Lung (tissue), 16 donors: ENCODE data around the gene COPRS. TPM values are rescaled to one million over a fixed set of nuclear protein-coding genes. Genes with fewer than 3 reads are reported as not detected.
A peak's percentile ranks its signal among the peaks of the same experiment; 100 is the strongest.

ENCODE experiments used
- ATAC-seq: fragments of 200-7000 bp; cut with Tn5 transposase; one replicate; pipeline ENCODE4 v1.9.1; 2020; ENCODE audit warnings: moderate number of reproducible peaks; ENCODE audit not compliant: insufficient read depth, low FRiP score
- DNase-seq, 3 donors: peaks; one replicate each; pipeline ENCODE4 v3.0.0-alpha.2; 2013 to 2017
- H3K27ac ChIP-seq, 2 donors: one replicate each; pipeline ENCODE4 v1.5.1; 2013; ENCODE audit warnings: mild to moderate bottlenecking in 2 of 2, moderate library complexity in 2 of 2, control low read depth in 1 of 2, inconsistent platforms in 1 of 2, low read depth in 1 of 2, low read length in 1 of 2
- H3K27me3 ChIP-seq, 3 donors: one replicate each; pipeline ENCODE4 v1.5.1; 2013; ENCODE audit warnings: low read length in 2 of 3; ENCODE audit not compliant: control insufficient read depth in 3 of 3, insufficient read depth in 3 of 3
- H3K36me3 ChIP-seq, 4 donors: one replicate each; pipeline ENCODE4 v1.5.1; 2013; ENCODE audit warnings: low read length in 4 of 4, mild to moderate bottlenecking in 1 of 4, moderate library complexity in 1 of 4; ENCODE audit not compliant: control insufficient read depth in 4 of 4, insufficient read depth in 4 of 4
- H3K4me1 ChIP-seq, 5 donors: one replicate each; pipeline ENCODE4 v1.5.1; 2013; ENCODE audit warnings: low read length in 5 of 5, mild to moderate bottlenecking in 2 of 5, moderate library complexity in 1 of 5; ENCODE audit not compliant: control insufficient read depth in 5 of 5, insufficient read depth in 5 of 5
- H3K4me3 ChIP-seq: one replicate; pipeline ENCODE4 v1.5.1; 2013; ENCODE audit warnings: mild to moderate bottlenecking, control low read depth, moderate library complexity
- H3K9ac ChIP-seq, 2 donors: one replicate each; pipeline ENCODE4 v1.5.1; 2013; ENCODE audit warnings: low read length in 2 of 2, control low read depth in 1 of 2; ENCODE audit not compliant: insufficient read depth in 1 of 2
- H3K9me3 ChIP-seq, 4 donors: one replicate each; pipeline ENCODE4 v1.5.1; 2013; ENCODE audit warnings: low read length in 3 of 4, mild to moderate bottlenecking in 1 of 4, moderate library complexity in 1 of 4; ENCODE audit not compliant: control insufficient read depth in 4 of 4, insufficient read depth in 3 of 4
- CTCF ChIP-seq: IDR thresholded peaks from 2 replicates; pipeline ENCODE4 v1.5.1; 2012; ENCODE audit warnings: mild to moderate bottlenecking; ENCODE audit errors: control extremely low read depth, extremely low read depth
- WGBS, 2 donors: extraction: QIAGEN DNeasy Blood & Tissue Kit; methylation state at CpG; one replicate each; pipeline ENCODE4 v1.1.7; 2013; 5-methylcytosine and 5-hydroxymethylcytosine counted together
- long read RNA-seq, 5 donors: transcript quantifications; one replicate each; lab custom pipeline, GENCODE V29; 2026
- polyA plus RNA-seq, 2 donors: library from polyadenylated mRNA; stranded (reverse); fragments of 200-250 nt; gene quantifications; one replicate each; pipeline ENCODE4 v1.2.1, GENCODE V29; 2013
- total RNA-seq, 2 donors: library from RNA; depleted of rRNA in 1 of 2; stranded (reverse); fragments of >200 nt in 1 of 2; gene quantifications; one replicate each; pipeline ENCODE4 v1.2.1, GENCODE V29; 2014 to 2021
- donor health status: control.
- donor health status: control.
- donor health status: Bipolar disorder and iron deficiency.
- donor health status: healthy.
- donor health status: DM: yes; HTN: yes; CAD: no.

The COPRS gene
- 10 to 100 TPM; 21.0 to 46.2 TPM for total RNA-seq
- polyA plus RNA-seq: 10 to 100 TPM; 30.7 to 64.7 TPM
- long read RNA-seq, donor 1, transcript COPRS-201 (4 exons, 968 nt): major isoform, 16 of 28 reads
- long read RNA-seq, donor 1, partial matches to known transcripts: 12 of 28 reads
- long read RNA-seq, donor 1, other reads (novel, unspliced or antisense): 0 of 28 reads
- long read RNA-seq, donor 2, transcript COPRS-201 (4 exons, 968 nt): major isoform, 13 of 22 reads
- long read RNA-seq, donor 2, partial matches to known transcripts: 9 of 22 reads
- long read RNA-seq, donor 2, other reads (novel, unspliced or antisense): 0 of 22 reads
- long read RNA-seq, donor 3, transcript COPRS-201 (4 exons, 968 nt): major isoform, 13 of 24 reads
- long read RNA-seq, donor 3, partial matches to known transcripts: 11 of 24 reads
- long read RNA-seq, donor 3, other reads (novel, unspliced or antisense): 0 of 24 reads
- long read RNA-seq, donor 4, transcript COPRS-201 (4 exons, 968 nt): major isoform, 12 of 19 reads
- long read RNA-seq, donor 4, partial matches to known transcripts: 6 of 19 reads
- long read RNA-seq, donor 4, other reads (novel, unspliced or antisense): 0 of 19 reads
- long read RNA-seq, donor 5, transcript COPRS-201 (4 exons, 968 nt): major isoform, 27 of 40 reads
- long read RNA-seq, donor 5, partial matches to known transcripts: 12 of 40 reads
- long read RNA-seq, donor 5, other reads (novel, unspliced or antisense): 0 of 40 reads

- peak within 1 kb of the TSS; percentile 50 to 73 for H3K9ac ChIP-seq
- TF ChIP-seq CTCF: no peak
- ATAC-seq (peak; percentile 81), DNase-seq (peak; percentile 86 to 93 (median 92))
- WGBS, 2 donors: 1% methylated on average over 78 to 100 of the region's 100 CpGs
- H3K27ac ChIP-seq: peak within 1 kb of the TSS; percentile 85 to 92
- no peaks in the 10 kb centered on the region for H3K9me3 ChIP-seq
- peaks cover 0 to 16% (median 8%) of the 10 kb centered on the region in 5 donors for H3K4me1 ChIP-seq
- peaks cover 4 to 17% (median 6%) of the 10 kb centered on the region in 4 donors for H3K36me3 ChIP-seq
- peak within 1 kb of the TSS; percentile 49 for H3K4me3 ChIP-seq
- no peaks in the 10 kb centered on the region for H3K27me3 ChIP-seq
Observed at GRCh38 chr17:31858642-31859486, at the start of gene COPRS. Gene COPRS (minus strand): TSS chr17:31859244. CDS start chr17:31859199, 45 bp downstream.

GRCh38 chr17:31908386-31908785, 49.3 kb upstream of the COPRS start:
- Histone ChIP-seq H3K36me3 (no peaks in the 10 kb centered on the region), H3K9me3 (no peaks in the 10 kb centered on the region), H3K9ac (no peak overlapping the region), H3K4me3 (no peak overlapping the region), H3K27me3 (no peaks in the 10 kb centered on the region), H3K4me1 (peaks cover 0 to 21% (median 0%) of the 10 kb centered on the region in 5 donors), H3K27ac (no peak overlapping the region)
- TF ChIP-seq CTCF: no peak
- DNase-seq: no peak
- ATAC-seq: no peak

GRCh38 chr17:31907342-31907962, 48.4 kb upstream of the COPRS start:
- DNase-seq (peak; percentile 77 to 91 (median 87)), ATAC-seq (no peak)
- WGBS, 2 donors: 10 to 12% methylated on average over 7 of the region's 7 CpGs
- Histone ChIP-seq H3K4me1 (peaks cover 0 to 21% (median 0%) of the 10 kb centered on the region in 5 donors), H3K27me3 (no peaks in the 10 kb centered on the region), H3K4me3 (no peak overlapping the region), H3K36me3 (no peaks in the 10 kb centered on the region), H3K27ac (no peak overlapping the region), H3K9ac (peak overlapping the region in 1 of 2 donors; percentile 23), H3K9me3 (no peaks in the 10 kb centered on the region)
- TF ChIP-seq CTCF: no peak
